Measurements from ENCODE around the gene OR2T35. TPM values are rescaled to one million over a fixed set of nuclear protein-coding genes. Genes with fewer than 3 reads are reported as not detected.

OR2T35 gene
- total RNA-seq, 1 donor from 2014 or later, result not detected

Other genes with a start within 250 kb of the OR2T35 start
- not detected in 2 replicates for gene OR2T1, start 242.2 kb downstream of the OR2T35 start, total RNA-seq
- not detected in 2 replicates for gene OR2T2, start 199.6 kb downstream of the OR2T35 start, total RNA-seq
- gene OR2T3, start 171.9 kb downstream of the OR2T35 start, total RNA-seq, result not detected in 2 replicates
- gene OR2T5, start 156.7 kb downstream of the OR2T35 start, total RNA-seq, result not detected in 2 replicates
- not detected in 2 replicates for gene OR2G6, start 137.2 kb downstream of the OR2T35 start, total RNA-seq
- not detected in 2 replicates for gene OR2T29, start 82.5 kb downstream of the OR2T35 start, total RNA-seq
- not detected in 2 replicates for gene OR2T34, start 70.5 kb downstream of the OR2T35 start, total RNA-seq
- not detected in 2 replicates for gene OR2T10, start 47.6 kb downstream of the OR2T35 start, total RNA-seq
- gene OR2T11, start 10.2 kb downstream of the OR2T35 start, total RNA-seq, result not detected in 2 replicates
- not detected in 2 replicates for gene OR2T27, start 10.2 kb upstream of the OR2T35 start, total RNA-seq
- gene OR14I1, start 57.5 kb upstream of the OR2T35 start, total RNA-seq, result not detected in 2 replicates
- not detected in 2 replicates for gene LYPD8, start 110.5 kb upstream of the OR2T35 start, total RNA-seq
- gene SH3BP5L, start 180.6 kb upstream of the OR2T35 start, total RNA-seq, result 36.1 and 38.3 TPM in 2 replicates
- 28.7 and 33.8 TPM in 2 replicates for gene ZNF672, start 192.9 kb upstream of the OR2T35 start, total RNA-seq
- gene ZNF692, start 213.8 kb upstream of the OR2T35 start, total RNA-seq, result 20.4 and 32.0 TPM in 2 replicates